Ishikawa (cell line): ENCODE measurements around the gene CDR2L.

Source experiments
- CEBPB ChIP-seq: IDR thresholded peaks from 2 replicates; pipeline ENCODE4 v1.6.1; 2012
- CREB1 ChIP-seq: IDR thresholded peaks from 2 replicates; pipeline ENCODE4 v1.6.1; 2012; ENCODE audit warnings: low read depth
- EGR1 ChIP-seq: IDR thresholded peaks from 2 replicates; pipeline ENCODE4 v1.6.1; 2012
- EP300 ChIP-seq: IDR thresholded peaks from 2 replicates; pipeline ENCODE4 v1.6.1; 2012; ENCODE audit warnings: borderline replicate concordance
- FOXM1 ChIP-seq: IDR thresholded peaks from 2 replicates; pipeline ENCODE4 v1.6.1; 2012; ENCODE audit warnings: low read depth, borderline replicate concordance
- MAX ChIP-seq: IDR thresholded peaks from 2 replicates; pipeline ENCODE4 v1.6.1; 2012
- NFIC ChIP-seq: IDR thresholded peaks from 2 replicates; pipeline ENCODE4 v1.6.1; 2012
- RAD21 ChIP-seq: IDR thresholded peaks from 2 replicates; pipeline ENCODE4 v1.6.1; 2012; ENCODE audit warnings: low read depth
- REST ChIP-seq: IDR thresholded peaks from 2 replicates; pipeline ENCODE4 v1.6.1; 2012; ENCODE audit warnings: low read depth, mild to moderate bottlenecking
- TAF1 ChIP-seq: IDR thresholded peaks from 2 replicates; pipeline ENCODE4 v1.6.1; 2012; ENCODE audit warnings: low read depth, mild to moderate bottlenecking
- TEAD4 ChIP-seq: IDR thresholded peaks from 2 replicates; pipeline ENCODE4 v1.6.1; 2012
- USF1 ChIP-seq: IDR thresholded peaks from 2 replicates; pipeline ENCODE4 v1.6.1; 2012
- YY1 ChIP-seq: IDR thresholded peaks from 2 replicates; pipeline ENCODE4 v1.6.1; 2012; ENCODE audit warnings: low read depth
- ZBTB7A ChIP-seq: IDR thresholded peaks from 2 replicates; pipeline ENCODE4 v1.6.1; 2012; ENCODE audit warnings: low read depth

- TF ChIP-seq USF1 (no peak), CEBPB (no peak), YY1 (no peak), CREB1 (no peak), REST (no peak), TAF1 (no peak), EP300 (no peak), ZBTB7A (no peak), MAX (no peak), FOXM1 (no peak), TEAD4 (no peak), NFIC (no peak), EGR1 (no peak), RAD21 (no peak)
Measured at GRCh38 chr17:74981318-74981978, 6.0 kb upstream of the CDR2L start.
